Uterus (tissue), 4 donors: ENCODE measurements around the gene SPTBN4. TPM values are rescaled to one million over a fixed set of nuclear protein-coding genes. Genes with fewer than 3 reads are reported as not detected.
A peak's percentile ranks its signal among the peaks of the same experiment; 100 is the strongest.

Experiments used
- DNase-seq, 2 donors: peaks; one replicate each; pipeline ENCODE4 v3.0.0-alpha.2; 2019 to 2020
- H3K27ac ChIP-seq, 2 donors: fragments of 200-600 bp; sonication (generic); 1 replicate in 1 of 2; 2 replicates in 1 of 2; pipeline ENCODE4 v1.5.1; 2016 to 2018
- H3K27me3 ChIP-seq, 2 donors: fragments of 200-600 bp; sonication (generic); one replicate each; pipeline ENCODE4 v1.5.1; 2018 to 2019; ENCODE audit warnings: control low read depth in 1 of 2
- H3K36me3 ChIP-seq, 2 donors: fragments of 200-600 bp; sonication (generic); one replicate each; pipeline ENCODE4 v1.5.1; 2019; ENCODE audit warnings: control low read depth in 1 of 2
- H3K4me1 ChIP-seq, 2 donors: fragments of 200-600 bp; sonication (generic); one replicate each; pipeline ENCODE4 v1.5.1; 2018 to 2019; ENCODE audit warnings: control low read depth in 1 of 2
- H3K4me3 ChIP-seq, 2 donors: fragments of 200-600 bp; sonication (generic); 1 replicate in 1 of 2; 2 replicates in 1 of 2; pipeline ENCODE4 v1.5.1; 2018 to 2019; ENCODE audit warnings: mild to moderate bottlenecking in 1 of 2
- H3K9me3 ChIP-seq, 2 donors: fragments of 200-600 bp; sonication (generic); one replicate each; pipeline ENCODE4 v1.5.1; 2019; ENCODE audit warnings: control low read depth in 1 of 2
- CTCF ChIP-seq, 4 experiments: fragments of 200-600 bp in 2 of 4; fragments of 450-650 bp in 2 of 4; sonication (generic) in 2 of 4; IDR thresholded peaks; one replicate each; pipeline ENCODE4 v1.5.1; 2016 to 2019; ENCODE audit warnings: antibody characterized with exemption in 4 of 4, mild to moderate bottlenecking in 2 of 4, moderate library complexity in 1 of 4
- POLR2A ChIP-seq, 2 donors: fragments of 450-650 bp; IDR thresholded peaks; one replicate each; pipeline ENCODE4 v1.6.1; 2016; ENCODE audit warnings: antibody characterized with exemption in 2 of 2, mild to moderate bottlenecking in 1 of 2, moderate library complexity in 1 of 2
- intact Hi-C: fragments of 100-400 bp; cut with DNase I; formaldehyde crosslinking; loops from one replicate; pipeline ENCODE4 v1.15.1; 2023; ENCODE audit warnings: low total_unique reads
- total RNA-seq, 4 donors: library from RNA; depleted of rRNA in 3 of 4; stranded (reverse); fragments of >200 nt in 3 of 4; gene quantifications; one replicate each; pipeline versions ENCODE4 v1.1.0 to v1.2.4, GENCODE V29; 2014 to 2023
- donor health status: DM: yes; HTN: yes; CAD: no.

SPTBN4 gene
- total RNA-seq, 4 donors from 2014 or later: 3.1 to 7.0 (median 5.3) TPM; not detected in 1

GRCh38 chr19:40565355-40565754 is 98.6 kb downstream of the SPTBN4 start:
- DNase-seq: no peak
- intact Hi-C loops: no loop called here
- H3K4me1 ChIP-seq: peaks cover 0 to 6% of the 10 kb centered on the region in 2 donors
- TF ChIP-seq CTCF (IDR thresholded peaks at IDR 0.05): no peak
- no peak for TF ChIP-seq POLR2A (IDR thresholded peaks at IDR 0.05)
- H3K4me3 ChIP-seq: no peak overlapping the region
- H3K27ac ChIP-seq: no peak overlapping the region
- H3K36me3 ChIP-seq: no peaks in the 10 kb centered on the region
- no peaks in the 10 kb centered on the region for H3K9me3 ChIP-seq
- H3K27me3 ChIP-seq: no peaks in the 10 kb centered on the region

- H3K36me3 ChIP-seq: no peaks in the 10 kb centered on the region
- H3K4me1 ChIP-seq: peaks cover 0 to 6% of the 10 kb centered on the region in 2 donors
- intact Hi-C loops: no loop called here
- no peak overlapping the region for H3K27ac ChIP-seq
- no peak for DNase-seq
- H3K27me3 ChIP-seq: no peaks in the 10 kb centered on the region
- no peaks in the 10 kb centered on the region for H3K9me3 ChIP-seq
- TF ChIP-seq CTCF (IDR thresholded peaks at IDR 0.05) (no peak), POLR2A (IDR thresholded peaks at IDR 0.05) (no peak)
- no peak overlapping the region for H3K4me3 ChIP-seq
These were observed 99.2 kb downstream of the SPTBN4 start for GRCh38 chr19:40565910-40566495.

GRCh38 chr19:40567040-40567749 is 100.4 kb downstream of the SPTBN4 start:
- Histone ChIP-seq H3K36me3 (no peaks in the 10 kb centered on the region), H3K9me3 (no peaks in the 10 kb centered on the region), H3K27me3 (no peaks in the 10 kb centered on the region), H3K4me3 (peak overlapping the region in 1 of 2 donors; percentile 9), H3K27ac (no peak overlapping the region), H3K4me1 (peaks cover 0 to 6% of the 10 kb centered on the region in 2 donors)
- intact Hi-C loops: no loop called here
- no peak for TF ChIP-seq CTCF (IDR thresholded peaks at IDR 0.05)
- no peak for TF ChIP-seq POLR2A (IDR thresholded peaks at IDR 0.05)
- DNase-seq: no peak

GRCh38 chr19:40567750-40568494 is 101.1 kb downstream of the SPTBN4 start:
- Histone ChIP-seq H3K27me3 (no peaks in the 10 kb centered on the region), H3K36me3 (no peaks in the 10 kb centered on the region), H3K4me3 (peak overlapping the region in 1 of 2 donors; percentile 9), H3K9me3 (no peaks in the 10 kb centered on the region), H3K4me1 (peaks cover 0 to 6% of the 10 kb centered on the region in 2 donors), H3K27ac (no peak overlapping the region)
- TF ChIP-seq CTCF (IDR thresholded peaks at IDR 0.05) (no peak), POLR2A (IDR thresholded peaks at IDR 0.05) (no peak)
- intact Hi-C loops: no loop called here
- DNase-seq: no peak
